Activated naive CD8-positive, alpha-beta T cell (primary cell): ENCODE measurements around the gene NOTCH1.

ENCODE experiments used
- H3K27ac Mint-ChIP-seq: one replicate; pipeline ENCODE4 v1.8.0; 2021; ENCODE audit warnings: mixed read lengths
- H3K27me3 Mint-ChIP-seq: one replicate; pipeline ENCODE4 v1.8.0; 2021; ENCODE audit warnings: mixed read lengths
- H3K36me3 Mint-ChIP-seq: one replicate; pipeline ENCODE4 v1.8.0; 2021; ENCODE audit warnings: mixed read lengths
- H3K4me1 Mint-ChIP-seq: one replicate; pipeline ENCODE4 v1.8.0; 2021; ENCODE audit warnings: low read depth, mixed read lengths
- H3K4me3 Mint-ChIP-seq: one replicate; pipeline ENCODE4 v1.8.0; 2021; ENCODE audit warnings: mild to moderate bottlenecking, mixed read lengths
- H3K9me3 Mint-ChIP-seq: one replicate; pipeline ENCODE4 v1.8.0; 2021; ENCODE audit warnings: low read depth, mixed read lengths

The NOTCH1 gene

GRCh38 chr9:136504512-136505348 lies 41.1 kb downstream of the NOTCH1 start:
- Mint-ChIP-seq H3K27me3 (no peaks in the 10 kb centered on the region), H3K4me3 (no peak overlapping the region), H3K27ac (no peak overlapping the region), H3K36me3 (no peaks in the 10 kb centered on the region), H3K4me1 (no peaks in the 10 kb centered on the region), H3K9me3 (no peaks in the 10 kb centered on the region)

GRCh38 chr9:136502940-136503550 lies 42.8 kb downstream of the NOTCH1 start:
- Mint-ChIP-seq H3K4me3 (no peak overlapping the region), H3K36me3 (no peaks in the 10 kb centered on the region), H3K27ac (no peak overlapping the region), H3K9me3 (no peaks in the 10 kb centered on the region), H3K27me3 (no peaks in the 10 kb centered on the region), H3K4me1 (no peaks in the 10 kb centered on the region)

- no peaks in the 10 kb centered on the region for H3K9me3 Mint-ChIP-seq
- H3K4me1 Mint-ChIP-seq = no peaks in the 10 kb centered on the region
- no peak overlapping the region for H3K27ac Mint-ChIP-seq
- no peaks in the 10 kb centered on the region for H3K36me3 Mint-ChIP-seq
- no peaks in the 10 kb centered on the region for H3K27me3 Mint-ChIP-seq
- no peak overlapping the region for H3K4me3 Mint-ChIP-seq
Measured at GRCh38 chr9:136502196-136502595, 43.7 kb downstream of the NOTCH1 start.

GRCh38 chr9:136501686-136502085 lies 44.2 kb downstream of the NOTCH1 start:
- no peaks in the 10 kb centered on the region for H3K4me1 Mint-ChIP-seq
- H3K9me3 Mint-ChIP-seq = no peaks in the 10 kb centered on the region
- H3K4me3 Mint-ChIP-seq = no peak overlapping the region

GRCh38 chr9:136499935-136500910 lies 45.6 kb downstream of the NOTCH1 start:
- Mint-ChIP-seq H3K4me1 (no peaks in the 10 kb centered on the region), H3K27ac (no peak overlapping the region), H3K9me3 (no peaks in the 10 kb centered on the region), H3K4me3 (no peak overlapping the region), H3K36me3 (no peaks in the 10 kb centered on the region), H3K27me3 (no peaks in the 10 kb centered on the region)

More at GRCh38 chr9:136501686-136502085, 44.2 kb downstream of the NOTCH1 start:
- H3K27ac Mint-ChIP-seq = no peak overlapping the region
- H3K27me3 Mint-ChIP-seq = no peaks in the 10 kb centered on the region
- H3K36me3 Mint-ChIP-seq = no peaks in the 10 kb centered on the region

GRCh38 chr9:136499071-136499934 lies 46.5 kb downstream of the NOTCH1 start:
- no peak overlapping the region for H3K27ac Mint-ChIP-seq
- no peaks in the 10 kb centered on the region for H3K4me1 Mint-ChIP-seq
- H3K4me3 Mint-ChIP-seq = no peak overlapping the region
- no peaks in the 10 kb centered on the region for H3K9me3 Mint-ChIP-seq
- no peaks in the 10 kb centered on the region for H3K36me3 Mint-ChIP-seq
- no peaks in the 10 kb centered on the region for H3K27me3 Mint-ChIP-seq

- no peaks in the 10 kb centered on the region for H3K27me3 Mint-ChIP-seq
- H3K27ac Mint-ChIP-seq = no peak overlapping the region
- no peak overlapping the region for H3K4me3 Mint-ChIP-seq
- H3K4me1 Mint-ChIP-seq = no peaks in the 10 kb centered on the region
- H3K9me3 Mint-ChIP-seq = no peaks in the 10 kb centered on the region
- H3K36me3 Mint-ChIP-seq = no peaks in the 10 kb centered on the region
Measured at GRCh38 chr9:136497916-136498695, 47.7 kb downstream of the NOTCH1 start.

GRCh38 chr9:136496801-136497620 lies 48.8 kb downstream of the NOTCH1 start:
- Mint-ChIP-seq H3K4me1 (no peaks in the 10 kb centered on the region), H3K27ac (no peak overlapping the region), H3K27me3 (no peaks in the 10 kb centered on the region), H3K4me3 (no peak overlapping the region), H3K36me3 (no peaks in the 10 kb centered on the region), H3K9me3 (no peaks in the 10 kb centered on the region)

- Mint-ChIP-seq H3K4me3 (no peak overlapping the region), H3K9me3 (no peaks in the 10 kb centered on the region), H3K27me3 (no peaks in the 10 kb centered on the region), H3K27ac (no peak overlapping the region), H3K36me3 (no peaks in the 10 kb centered on the region), H3K4me1 (no peaks in the 10 kb centered on the region)
Measured at GRCh38 chr9:136496181-136496580, 49.7 kb downstream of the NOTCH1 start.

GRCh38 chr9:136495238-136495800 lies 50.5 kb downstream of the NOTCH1 start:
- Mint-ChIP-seq H3K4me1 (no peaks in the 10 kb centered on the region), H3K9me3 (no peaks in the 10 kb centered on the region), H3K27me3 (no peaks in the 10 kb centered on the region), H3K36me3 (no peaks in the 10 kb centered on the region), H3K27ac (no peak overlapping the region), H3K4me3 (no peak overlapping the region)

- no peaks in the 10 kb centered on the region for H3K27me3 Mint-ChIP-seq
- H3K9me3 Mint-ChIP-seq = no peaks in the 10 kb centered on the region
- no peak overlapping the region for H3K27ac Mint-ChIP-seq
- no peaks in the 10 kb centered on the region for H3K4me1 Mint-ChIP-seq
- no peaks in the 10 kb centered on the region for H3K36me3 Mint-ChIP-seq
- no peak overlapping the region for H3K4me3 Mint-ChIP-seq
Measured at GRCh38 chr9:136494531-136495215, 51.2 kb downstream of the NOTCH1 start.

GRCh38 chr9:136494012-136494411 lies 51.8 kb downstream of the NOTCH1 start:
- Mint-ChIP-seq H3K36me3 (no peaks in the 10 kb centered on the region), H3K9me3 (no peaks in the 10 kb centered on the region), H3K27me3 (no peaks in the 10 kb centered on the region), H3K4me3 (no peak overlapping the region), H3K27ac (no peak overlapping the region), H3K4me1 (no peaks in the 10 kb centered on the region)
